Globus pallidus (tissue), 1 donor: Measurements from ENCODE around the gene ITGB6.
A peak's percentile ranks its signal among the peaks of the same experiment; 100 is the strongest.
"Not testable (repeated sequence)": the region's sequence is repeated elsewhere in the genome, so short reads cannot be mapped to it uniquely, and the experiment has no call there.

Experiments used
- DNase-seq: peaks from one replicate; pipeline ENCODE4 v3.0.0-alpha.2; 2015; ENCODE audit warnings: low spot score

The ITGB6 gene

GRCh38 chr2:160139991-160140390, 60.1 kb downstream of the ITGB6 start:
- DNase-seq, result no peak

DNA sequence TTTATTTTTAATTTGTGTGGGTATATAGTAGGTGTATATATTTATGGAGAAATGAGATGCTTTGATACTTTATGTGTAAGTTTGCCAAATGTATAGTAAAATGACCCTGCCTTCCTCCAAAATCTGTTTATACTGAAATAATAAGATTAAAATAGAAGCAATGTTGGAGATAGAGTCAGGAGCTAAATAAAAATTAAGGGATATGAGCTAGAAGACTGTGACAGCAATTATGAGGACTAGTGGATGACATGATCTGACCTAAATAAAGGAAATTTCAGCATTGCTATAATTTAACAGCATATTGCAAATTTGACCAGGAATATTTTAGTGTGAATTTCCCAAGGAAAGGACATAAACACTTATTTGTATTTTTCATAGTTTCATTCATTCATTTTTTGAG, 60.7 kb downstream of the ITGB6 start:
- no peak for DNase-seq

DNA sequence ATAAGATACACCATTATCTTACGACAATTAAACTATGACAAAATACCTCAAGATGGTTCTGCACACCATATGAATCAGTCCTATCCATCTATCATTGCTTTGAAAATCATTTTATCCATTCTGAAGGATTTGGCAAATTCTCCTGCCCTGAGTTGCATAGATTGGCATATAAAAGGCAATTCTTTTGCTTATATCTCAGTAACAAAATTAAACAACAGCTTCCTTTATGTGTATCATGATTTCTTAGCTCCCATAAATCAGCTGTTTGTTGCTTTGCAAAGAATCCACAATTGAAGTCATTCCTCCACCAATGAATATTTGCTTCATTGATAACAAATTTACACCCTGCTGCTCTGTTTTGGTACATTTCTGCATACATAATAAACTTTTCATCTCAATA, 61.7 kb downstream of the ITGB6 start:
- DNase-seq, result no peak

- DNase-seq, result no peak
These were observed 62.6 kb downstream of the ITGB6 start for GRCh38 chr2:160137464-160137863.

- DNase-seq, result no peak
These were observed 67.3 kb downstream of the ITGB6 start for GRCh38 chr2:160132761-160133160.

GRCh38 chr2:160126756-160127155, 73.3 kb downstream of the ITGB6 start:
- no peak for DNase-seq

DNA sequence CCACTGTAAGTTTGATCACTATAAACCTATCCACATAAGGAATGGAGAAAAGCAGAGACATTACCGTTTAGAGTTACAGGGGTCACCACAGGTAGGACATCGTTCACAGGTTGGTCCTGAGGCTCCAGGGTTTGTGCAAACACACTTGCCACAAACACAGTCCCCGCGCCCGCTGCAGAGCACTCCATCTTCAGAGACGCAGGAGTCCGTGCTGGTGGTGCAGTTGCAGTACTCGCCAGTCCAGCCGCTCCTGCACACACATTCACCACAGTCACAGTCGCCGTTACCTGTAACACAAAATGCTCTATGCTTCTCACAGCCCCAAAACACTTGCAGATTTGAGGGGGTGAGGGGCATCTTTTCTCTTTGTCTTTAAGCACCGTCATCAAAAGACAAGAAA, 73.8 kb downstream of the ITGB6 start:
- no peak for DNase-seq

DNA sequence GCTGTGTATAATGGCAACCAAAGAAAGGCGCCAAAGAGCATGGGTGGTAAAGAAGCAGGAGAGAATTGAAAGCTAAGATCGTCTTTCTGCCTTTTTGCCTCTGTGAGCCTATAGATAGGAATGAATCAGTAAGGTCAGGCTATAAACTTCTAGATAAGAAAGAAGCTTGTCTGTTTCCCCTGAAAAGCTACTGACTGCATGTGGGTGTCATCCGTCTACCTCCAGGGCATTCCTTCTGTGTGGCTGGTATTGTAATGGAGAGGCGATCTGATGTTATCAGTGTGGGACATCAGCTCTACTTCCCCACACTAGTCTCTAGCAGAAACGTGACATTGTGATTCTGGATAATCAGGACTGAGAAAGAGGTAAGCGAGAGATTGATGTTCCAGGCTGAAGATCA, 74.2 kb downstream of the ITGB6 start:
- no peak for DNase-seq

DNA sequence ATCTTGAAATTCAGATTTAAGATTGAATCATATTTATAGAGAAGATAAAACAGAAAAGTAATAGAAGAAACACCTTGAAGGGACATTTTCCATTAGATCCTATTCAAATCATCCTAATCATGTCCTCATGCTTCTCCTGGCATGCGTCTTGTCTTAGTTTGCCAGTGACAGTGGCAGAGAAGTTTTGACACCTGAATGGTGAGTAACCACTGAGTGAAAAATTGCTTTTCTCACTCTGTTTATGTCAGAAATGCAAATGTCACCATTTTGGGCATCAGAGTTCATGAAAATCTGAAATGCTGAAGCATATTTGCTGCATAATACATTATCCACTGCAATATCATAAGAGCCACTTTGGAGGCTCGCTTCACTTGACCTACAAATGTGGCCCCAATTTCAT, 74.7 kb downstream of the ITGB6 start:
- no peak for DNase-seq

- no peak for DNase-seq
These were observed 75.5 kb downstream of the ITGB6 start for GRCh38 chr2:160124571-160124970.

DNA sequence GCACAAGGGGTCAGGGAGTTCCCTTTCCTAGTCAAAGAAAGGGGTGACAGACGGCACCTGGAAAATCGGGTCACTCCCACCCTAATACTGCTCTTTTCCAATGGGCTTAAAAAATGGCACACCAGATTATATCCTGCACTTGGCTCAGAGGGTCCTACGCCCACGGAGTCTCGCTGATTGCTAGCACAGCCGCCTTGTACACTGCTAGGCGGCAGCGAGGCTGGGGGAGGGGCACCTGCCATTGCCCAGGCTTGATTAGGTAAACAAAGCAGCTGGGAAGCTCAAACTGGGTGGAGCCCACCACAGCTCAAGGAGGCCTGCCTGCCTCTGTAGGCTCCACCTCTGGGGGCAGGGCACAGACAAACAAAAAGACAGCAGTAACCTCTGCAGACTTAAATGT, 85.4 kb downstream of the ITGB6 start:
- not testable (repeated sequence) for DNase-seq

DNA sequence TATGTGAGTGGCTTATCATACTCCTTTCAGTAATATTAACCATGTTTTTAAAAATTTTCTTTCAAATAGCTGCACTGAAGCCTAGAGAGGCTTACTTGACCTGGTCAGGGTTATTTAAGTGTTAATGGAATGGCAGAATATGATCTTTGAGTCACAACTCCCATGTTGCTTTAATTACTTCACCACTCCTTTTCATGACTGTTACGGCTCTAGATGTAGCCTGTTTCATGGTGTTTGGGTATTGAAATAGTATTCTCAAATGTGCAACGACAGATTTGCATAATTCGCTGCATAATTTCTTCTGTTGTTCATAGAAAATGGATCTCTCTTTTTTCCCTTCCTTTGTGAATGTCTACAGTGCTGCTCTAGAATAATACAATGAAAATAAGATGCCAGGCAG, 86.1 kb downstream of the ITGB6 start:
- DNase-seq, result no peak

DNA sequence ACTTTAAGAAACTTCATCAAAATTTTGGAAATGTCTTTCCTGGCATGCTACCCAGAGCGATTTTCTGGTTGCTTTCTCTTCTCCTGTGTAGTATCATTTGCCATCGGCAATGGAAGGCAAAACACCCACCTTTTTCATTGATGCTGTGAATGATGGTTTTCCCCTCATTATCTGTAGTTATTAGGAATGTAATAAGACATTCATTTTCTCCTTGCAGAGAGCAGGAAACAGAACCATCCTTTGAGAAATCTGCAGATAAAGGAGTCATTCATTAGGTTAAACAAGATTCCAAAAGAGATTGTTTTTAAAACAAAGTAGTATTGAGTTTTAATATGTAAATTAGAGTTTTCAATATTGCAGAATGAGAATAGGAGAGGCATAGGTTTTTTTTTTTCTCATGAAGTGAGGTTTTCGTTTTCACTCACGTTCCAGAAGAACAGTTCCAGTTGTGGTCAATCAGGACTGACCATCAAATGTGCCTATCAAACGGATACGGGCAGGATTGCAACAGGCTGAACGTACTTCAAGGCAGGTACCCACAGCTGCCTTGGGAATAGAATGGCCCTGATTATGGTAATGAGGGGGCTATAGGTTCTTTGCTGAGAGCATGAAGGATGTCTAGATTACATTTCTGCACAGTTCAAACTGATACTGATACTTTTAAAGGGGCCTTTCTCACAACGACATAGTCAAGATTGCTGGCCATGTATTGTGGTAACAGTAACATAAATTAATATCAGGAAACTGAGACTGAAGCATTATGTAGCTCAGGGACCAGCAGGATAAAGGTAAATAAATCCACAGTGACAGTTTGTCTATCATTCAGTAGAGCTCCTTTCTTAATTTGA, 87.9 kb downstream of the ITGB6 start:
- DNase-seq, result no peak

GRCh38 chr2:160110674-160111239, 89.3 kb downstream of the ITGB6 start:
- DNase-seq, result no peak

- peak; percentile 72 for DNase-seq
These were observed 90.0 kb downstream of the ITGB6 start for GRCh38 chr2:160109939-160110673.

- no peak for DNase-seq
These were observed 90.8 kb downstream of the ITGB6 start for GRCh38 chr2:160109243-160109642.

- DNase-seq, result no peak
These were observed 91.4 kb downstream of the ITGB6 start for GRCh38 chr2:160108646-160109045.

GRCh38 chr2:160105366-160105765, 94.7 kb downstream of the ITGB6 start:
- no peak for DNase-seq

GRCh38 chr2:160104115-160104514, 96.0 kb downstream of the ITGB6 start:
- no peak for DNase-seq

- DNase-seq, result no peak
These were observed 102.7 kb downstream of the ITGB6 start for GRCh38 chr2:160097326-160097725.

DNA sequence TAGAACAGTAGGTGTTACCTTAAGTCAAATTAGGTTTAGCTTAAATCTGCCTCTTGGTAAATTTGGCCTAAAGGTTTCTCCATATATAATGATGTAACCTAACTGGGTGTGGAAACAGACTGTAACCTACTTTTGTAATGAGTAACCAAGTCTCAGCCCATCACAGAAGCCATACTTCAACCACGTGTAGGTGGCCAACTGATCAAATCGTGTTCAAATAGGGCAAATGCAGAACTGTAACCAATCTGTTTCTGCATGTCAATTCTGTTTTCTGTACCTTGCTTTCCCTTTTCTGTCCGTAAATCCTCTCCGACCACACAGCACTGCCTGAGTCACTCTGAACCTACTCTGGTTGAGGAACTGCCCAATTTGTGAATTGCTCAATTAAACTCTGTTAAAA, 103.7 kb downstream of the ITGB6 start:
- DNase-seq, result no peak

DNA sequence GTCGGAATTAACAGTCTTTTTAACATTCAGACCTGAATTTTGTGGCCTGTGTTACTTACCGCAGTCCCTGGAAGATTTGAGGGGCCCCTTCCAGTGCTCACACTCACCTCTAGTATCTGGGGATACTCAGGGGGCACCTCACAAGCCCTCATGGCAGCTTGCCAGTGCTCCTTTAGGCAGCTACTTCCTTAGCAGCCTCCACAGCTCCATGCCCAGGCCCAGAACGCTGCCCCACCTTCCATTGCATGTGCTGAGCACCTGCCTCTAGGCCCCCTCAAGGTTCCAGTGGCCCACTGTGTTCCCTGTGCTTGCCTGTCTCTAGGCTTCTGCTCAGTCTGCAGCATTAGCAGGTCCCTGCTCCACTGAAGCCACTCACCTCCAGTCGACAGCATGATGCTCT, 107.6 kb downstream of the ITGB6 start:
- no peak for DNase-seq

DNA sequence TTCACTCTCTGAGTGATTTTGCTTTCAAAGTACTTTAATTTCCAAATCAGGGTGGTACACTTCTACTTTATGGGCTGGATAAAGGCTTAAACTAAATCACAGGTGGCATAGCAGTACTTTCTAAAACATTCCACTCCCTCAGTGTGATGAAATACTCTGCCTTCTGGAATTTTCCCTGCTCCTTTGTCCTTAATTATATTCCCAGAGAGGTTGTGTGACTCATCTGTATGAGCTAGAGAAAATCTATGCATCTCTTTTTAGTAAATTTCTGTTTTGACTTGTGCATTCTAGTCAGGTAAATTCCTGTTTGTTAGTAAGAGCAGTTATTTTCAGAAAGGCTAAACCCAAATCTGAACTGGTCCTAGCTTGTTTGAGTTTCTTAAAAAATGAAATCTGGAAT, 108.7 kb downstream of the ITGB6 start:
- no peak for DNase-seq
